GM12864 (cell line): Measurements from ENCODE around the gene SKOR2.

Experiments used
- DNase-seq: peaks from one replicate; pipeline ENCODE4 v3.0.0-alpha.2; 2011; ENCODE audit warnings: low read depth
- H3K4me3 ChIP-seq: 2 replicates; pipeline ENCODE4 v1.5.1; 2011; ENCODE audit warnings: mild to moderate bottlenecking, low read depth, low read length, control low read depth
- TF ChIP-seq, protein P1 (sequence below): IDR thresholded peaks from 2 replicates; pipeline ENCODE4 v1.5.1; 2011; ENCODE audit warnings: low read depth, mild to moderate bottlenecking, moderate library complexity, low read length, control low read depth, inconsistent platforms; ENCODE audit errors: missing control alignments

The SKOR2 gene

DNA sequence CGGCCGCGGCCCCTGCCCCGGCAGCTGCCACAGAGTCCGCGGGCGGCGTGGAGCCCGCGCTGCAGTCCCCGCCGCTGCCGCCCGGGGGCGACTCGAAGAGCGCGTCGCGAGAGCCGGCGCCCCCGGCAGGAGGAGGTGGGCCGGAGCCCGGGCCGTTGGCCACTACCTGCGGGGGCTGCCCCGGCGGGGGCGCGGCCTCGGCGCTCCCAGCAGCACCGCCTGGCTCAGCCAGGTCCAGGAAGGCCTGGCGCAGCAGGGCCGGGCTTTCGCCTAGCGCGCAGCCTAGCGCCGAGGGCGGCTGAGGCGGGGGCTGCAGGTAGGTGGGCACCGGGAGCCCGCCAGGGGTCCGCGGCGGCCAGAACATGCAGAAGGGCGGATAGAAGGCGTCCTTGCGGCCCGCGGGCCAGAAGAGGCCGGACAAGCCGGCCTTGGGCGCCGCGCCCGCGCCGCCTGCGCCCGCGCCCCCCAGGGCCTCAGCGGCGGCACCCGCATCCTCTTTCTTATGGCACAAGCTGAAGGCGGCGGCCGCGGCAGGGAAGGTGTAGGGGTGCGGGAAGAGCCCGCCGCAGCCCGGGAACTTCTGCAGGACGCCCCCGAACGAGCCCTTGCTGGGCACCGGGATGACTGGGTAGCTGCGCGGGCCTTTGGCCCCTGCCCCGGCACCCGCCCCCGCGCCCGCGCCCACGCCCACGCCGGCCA lies 3.9 kb downstream of the SKOR2 start:
- DNase-seq = no peak
- TF ChIP-seq, protein P1, sequence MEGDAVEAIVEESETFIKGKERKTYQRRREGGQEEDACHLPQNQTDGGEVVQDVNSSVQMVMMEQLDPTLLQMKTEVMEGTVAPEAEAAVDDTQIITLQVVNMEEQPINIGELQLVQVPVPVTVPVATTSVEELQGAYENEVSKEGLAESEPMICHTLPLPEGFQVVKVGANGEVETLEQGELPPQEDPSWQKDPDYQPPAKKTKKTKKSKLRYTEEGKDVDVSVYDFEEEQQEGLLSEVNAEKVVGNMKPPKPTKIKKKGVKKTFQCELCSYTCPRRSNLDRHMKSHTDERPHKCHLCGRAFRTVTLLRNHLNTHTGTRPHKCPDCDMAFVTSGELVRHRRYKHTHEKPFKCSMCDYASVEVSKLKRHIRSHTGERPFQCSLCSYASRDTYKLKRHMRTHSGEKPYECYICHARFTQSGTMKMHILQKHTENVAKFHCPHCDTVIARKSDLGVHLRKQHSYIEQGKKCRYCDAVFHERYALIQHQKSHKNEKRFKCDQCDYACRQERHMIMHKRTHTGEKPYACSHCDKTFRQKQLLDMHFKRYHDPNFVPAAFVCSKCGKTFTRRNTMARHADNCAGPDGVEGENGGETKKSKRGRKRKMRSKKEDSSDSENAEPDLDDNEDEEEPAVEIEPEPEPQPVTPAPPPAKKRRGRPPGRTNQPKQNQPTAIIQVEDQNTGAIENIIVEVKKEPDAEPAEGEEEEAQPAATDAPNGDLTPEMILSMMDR = no peak

GRCh38 chr18:47247036-47247415 lies 4.4 kb downstream of the SKOR2 start:
- DNase-seq = no peak
- H3K4me3 ChIP-seq = no peak overlapping the region
- TF ChIP-seq, protein P1 = no peak

More for the DNA sequence above, 3.9 kb downstream of the SKOR2 start:
- no peak overlapping the region for H3K4me3 ChIP-seq

DNA sequence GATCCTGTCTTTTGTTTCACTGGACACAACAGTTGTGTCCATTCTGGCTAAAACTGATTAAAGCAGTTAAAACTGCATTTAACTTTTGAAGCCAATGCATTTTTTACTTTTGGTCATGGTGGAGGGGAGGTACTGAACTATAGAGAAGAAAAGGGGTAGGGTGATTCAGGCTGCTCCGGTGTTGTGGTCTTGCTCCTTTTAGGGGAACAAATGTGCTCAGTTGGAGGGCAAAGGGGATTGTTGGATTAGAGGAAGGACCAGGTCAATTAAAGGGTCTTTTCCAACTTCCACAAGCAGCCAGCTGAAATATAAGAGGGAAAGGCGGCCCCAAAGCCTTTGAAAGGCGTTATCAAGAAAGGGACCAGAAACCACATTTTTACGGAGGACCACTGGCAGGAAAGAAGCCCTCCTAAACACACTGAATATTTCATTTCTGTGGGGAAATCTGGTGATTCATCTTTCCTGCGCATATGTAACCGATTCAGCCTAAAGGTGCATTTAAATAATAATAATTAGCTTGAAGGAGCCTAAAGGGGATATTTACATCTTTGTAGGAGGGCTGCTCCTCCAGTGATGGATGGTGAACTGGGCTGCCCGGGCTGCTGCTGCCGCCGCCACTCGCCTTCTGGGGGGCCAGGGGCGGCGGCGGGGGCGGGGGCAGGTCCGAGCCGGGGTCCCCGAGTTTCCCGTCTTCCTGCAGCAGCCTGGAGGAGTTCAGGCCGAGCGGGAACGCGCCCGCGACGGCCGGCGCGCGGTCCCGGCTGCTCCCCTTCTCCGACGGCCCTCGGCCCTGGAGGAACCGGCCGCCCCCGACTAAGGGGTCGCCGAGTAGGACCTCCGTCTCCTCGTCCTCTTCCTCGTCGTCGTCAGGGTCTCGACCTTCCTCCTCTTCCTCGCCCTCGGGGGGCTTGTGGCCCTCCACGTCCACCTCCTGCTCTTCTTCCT lies 5.2 kb downstream of the SKOR2 start:
- no peak overlapping the region for H3K4me3 ChIP-seq
- TF ChIP-seq, protein P1 = no peak
- DNase-seq = no peak

DNA sequence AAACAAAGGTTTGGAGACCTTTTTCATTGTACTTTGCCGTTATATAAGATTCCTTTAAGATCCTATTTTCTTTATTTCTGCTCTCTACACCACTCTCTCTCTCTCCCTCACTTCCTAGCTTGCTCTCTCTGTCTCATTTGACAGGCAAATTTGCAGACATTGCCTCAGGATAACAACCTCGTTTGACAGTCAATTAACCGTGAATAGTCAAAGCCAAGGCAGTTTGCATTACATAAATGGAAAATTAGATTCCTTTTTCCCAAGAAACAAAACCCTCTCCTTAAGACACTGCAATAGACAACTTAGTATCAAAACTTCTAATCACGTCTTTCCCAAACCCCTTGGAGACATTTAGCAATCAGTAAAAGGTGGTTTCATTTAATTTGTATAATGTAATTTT lies 7.4 kb downstream of the SKOR2 start:
- no peak overlapping the region for H3K4me3 ChIP-seq
- DNase-seq = no peak
- TF ChIP-seq, protein P1 = no peak

DNA sequence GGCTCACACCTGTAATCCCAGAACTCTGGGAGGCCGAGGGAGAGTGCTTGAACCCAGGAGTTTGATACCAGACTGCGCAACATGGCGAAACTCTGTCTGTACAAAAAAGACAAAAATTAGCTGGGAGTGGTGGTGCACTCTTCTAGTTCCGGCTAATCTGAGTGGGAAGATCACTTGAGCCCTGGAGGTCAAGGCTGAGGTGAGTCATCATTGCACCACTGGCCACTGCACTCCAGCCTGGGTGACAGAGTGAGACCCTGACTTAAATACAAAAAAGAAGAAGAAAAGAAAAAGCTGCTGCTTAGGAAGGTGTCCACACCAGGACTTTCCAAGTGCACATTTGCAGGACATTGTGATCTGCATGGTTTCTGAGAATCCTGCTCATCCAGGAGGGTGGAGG lies 16.4 kb downstream of the SKOR2 start:
- TF ChIP-seq, protein P1 = no peak
- no peak for DNase-seq
- no peak overlapping the region for H3K4me3 ChIP-seq

DNA sequence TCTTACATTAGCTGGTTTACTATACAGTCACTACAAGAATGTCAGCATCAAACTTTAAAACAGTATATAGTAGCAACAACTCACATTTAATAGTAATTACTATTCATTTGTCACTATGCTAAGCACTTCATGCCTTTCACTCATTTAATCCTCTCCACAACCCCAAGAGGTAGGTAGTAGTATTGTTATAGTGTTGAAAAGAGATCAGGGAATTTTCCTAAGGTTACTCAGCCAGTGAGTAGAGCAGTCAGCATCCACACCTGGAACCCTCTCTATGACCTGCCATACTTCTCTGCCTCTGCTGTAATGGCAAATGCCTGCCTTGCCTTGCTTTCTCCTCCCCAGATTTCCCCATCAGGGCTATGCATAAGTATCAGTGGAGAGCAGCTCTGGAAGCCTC lies 24.8 kb downstream of the SKOR2 start:
- no peak for DNase-seq
- H3K4me3 ChIP-seq = no peak overlapping the region
- TF ChIP-seq, protein P1 = no peak
